HCT116 (cell line): ENCODE measurements around the gene NEK9. TPM values are rescaled to one million over a fixed set of nuclear protein-coding genes. Genes with fewer than 3 reads are reported as not detected.

Experiments used
- ATAC-seq: fragments of 200-7000 bp; cut with Tn5 transposase; 2 replicates; pipeline ENCODE4 v1.9.1; 2020; ENCODE audit warnings: mild to moderate bottlenecking, moderate library complexity
- BruUV-seq: library from RNA; stranded (reverse); fragments of 400-500 nt; replicated peaks from 2 replicates; lab custom pipeline; 2021; lab: Mats Ljungman, UMichigan
- CTCF ChIA-PET: fragments of 300-600 bp; sonication (Branson Sonifier 250); formaldehyde crosslinking; loops from one replicate; lab custom pipeline; 2021; ENCODE audit warnings: antibody characterized with exemption; lab: Charles Lee
- POLR2A ChIA-PET: fragments of 300-600, 350-600 bp; sonication (Branson Sonifier 250); formaldehyde crosslinking; loops from one replicate; lab custom pipeline; 2021; ENCODE audit warnings: antibody characterized with exemption; lab: Charles Lee
- RAD21 ChIA-PET, 2 experiments: fragments of 300-600 bp; sonication (Branson Sonifier 250); formaldehyde crosslinking; loops; one replicate each; lab custom pipeline; 2023; ENCODE audit warnings: low total read pairs in 2 of 2; ENCODE audit not compliant: uncharacterized antibody in 2 of 2, unreplicated experiment in 2 of 2, low non-redundant PET in 1 of 2; lab: Charles Lee
- DNase-seq: peaks from one replicate; pipeline ENCODE4 v3.0.0-alpha.2; 2010; ENCODE audit warnings: low read depth, low spot score
- H2AFZ ChIP-seq: fragments of 200-600 bp; shearing (Covaris generic), sonication (generic); 2 replicates; pipeline ENCODE4 v1.6.1; 2017; ENCODE audit warnings: low read depth, mixed run types, mixed read lengths, antibody characterized with exemption, low read length; ENCODE audit not compliant: poor library complexity, severe bottlenecking
- H3K27ac ChIP-seq: 2 replicates; pipeline ENCODE4 v1.5.1; 2012; ENCODE audit warnings: low read depth, low read length
- H3K27me3 ChIP-seq: fragments of 200-600 bp; sonication (generic); 2 replicates; pipeline ENCODE4 v1.6.1; 2016; ENCODE audit warnings: mixed run types, low read length, mixed read lengths; ENCODE audit not compliant: insufficient read depth
- H3K36me3 ChIP-seq, 2 experiments: fragments of 200-500 bp in 1 of 2; fragments of 200-600 bp in 1 of 2; sonication (Bioruptor generic) in 1 of 2; sonication (generic) in 1 of 2; 2 replicates each; pipeline versions ENCODE4 v1.5.1 to v1.6.1; 2014 to 2016; ENCODE audit warnings: low read length in 2 of 2, inconsistent platforms in 1 of 2, mixed read lengths in 1 of 2, mixed run types in 1 of 2; ENCODE audit not compliant: insufficient read depth in 2 of 2, control insufficient read depth in 1 of 2
- H3K4me1 ChIP-seq, 2 experiments: fragments of 200-600 bp in 1 of 2; sonication (generic) in 1 of 2; 2 replicates each; pipeline versions ENCODE4 v1.5.1 to v1.6.1; 2012 to 2017; ENCODE audit warnings: low read length in 2 of 2, inconsistent platforms in 1 of 2, mild to moderate bottlenecking in 1 of 2, mixed read lengths in 1 of 2, mixed run types in 1 of 2, moderate library complexity in 1 of 2; ENCODE audit not compliant: insufficient read depth in 2 of 2, control insufficient read depth in 1 of 2
- H3K4me2 ChIP-seq: fragments of 200-600 bp; sonication (generic); 2 replicates; pipeline ENCODE4 v1.6.1; 2017; ENCODE audit warnings: mixed run types, low read length, mixed read lengths
- H3K4me3 ChIP-seq, 2 experiments: fragments of 200-600 bp in 1 of 2; sonication (generic) in 1 of 2; replicated peaks in 1 of 2; 2 replicates each; pipeline ENCODE4 v1.5.1; 2011 to 2016; ENCODE audit warnings: low read length in 2 of 2, control low read depth in 1 of 2, low read depth in 1 of 2, mild to moderate bottlenecking in 1 of 2, mixed read lengths in 1 of 2, mixed run types in 1 of 2
- H3K79me2 ChIP-seq: fragments of 200-600 bp; sonication (generic); 2 replicates; pipeline ENCODE4 v1.6.1; 2017; ENCODE audit warnings: mild to moderate bottlenecking, mixed run types, low read length, moderate library complexity, mixed read lengths; ENCODE audit not compliant: insufficient read depth
- H3K9ac ChIP-seq: fragments of 200-600 bp; sonication (generic); 2 replicates; pipeline ENCODE4 v1.6.1; 2016; ENCODE audit warnings: low read length, mixed read lengths
- H3K9me2 ChIP-seq: fragments of 200-600 bp; sonication (generic), shearing (Covaris generic); 2 replicates; pipeline ENCODE4 v1.6.1; 2017; ENCODE audit warnings: mixed run types, mild to moderate bottlenecking, moderate library complexity; ENCODE audit not compliant: insufficient read depth
- H3K9me3 ChIP-seq, 2 experiments: fragments of 200-500 bp in 1 of 2; fragments of 200-600 bp in 1 of 2; sonication (Bioruptor generic) in 1 of 2; sonication (generic) in 1 of 2; 2 replicates each; pipeline ENCODE4 v1.6.1; 2014 to 2017; ENCODE audit warnings: low read length in 2 of 2, mixed read lengths in 2 of 2, inconsistent platforms in 1 of 2, low read depth in 1 of 2, mild to moderate bottlenecking in 1 of 2, mixed run types in 1 of 2, moderate library complexity in 1 of 2; ENCODE audit not compliant: control insufficient read depth in 1 of 2, insufficient read depth in 1 of 2
- H4K20me1 ChIP-seq: fragments of 200-600 bp; sonication (generic), shearing (Covaris generic); 2 replicates; pipeline ENCODE4 v1.6.1; 2017; ENCODE audit warnings: mixed run types, mild to moderate bottlenecking, moderate library complexity; ENCODE audit not compliant: insufficient read depth
- CEBPB ChIP-seq: IDR thresholded peaks from 2 replicates; pipeline ENCODE4 v1.6.1; 2012; ENCODE audit warnings: low read depth
- ELF1 ChIP-seq: IDR thresholded peaks from 2 replicates; pipeline ENCODE4 v1.6.1; 2012; ENCODE audit warnings: low read depth, borderline replicate concordance
- EZH2phosphoT487 ChIP-seq: fragments of 200-600 bp; IDR thresholded peaks from 2 replicates; pipeline ENCODE4 v1.6.1; 2018; ENCODE audit warnings: antibody characterized with exemption, borderline replicate concordance
- MAX ChIP-seq: IDR thresholded peaks from 2 replicates; pipeline ENCODE4 v1.6.1; 2012
- SRF ChIP-seq: IDR thresholded peaks from 2 replicates; pipeline ENCODE4 v1.6.1; 2012; ENCODE audit warnings: low read depth
- TCF7L2 ChIP-seq: IDR thresholded peaks from 2 replicates; pipeline ENCODE4 v1.7.0; 2011; ENCODE audit warnings: borderline replicate concordance, inconsistent platforms; ENCODE audit not compliant: insufficient read depth, insufficient read length; ENCODE audit errors: extremely low read depth
- YY1 ChIP-seq: IDR thresholded peaks from 2 replicates; pipeline ENCODE4 v1.6.1; 2011; ENCODE audit warnings: low read length, low read depth, moderate library complexity, mild to moderate bottlenecking; ENCODE audit not compliant: insufficient replicate concordance; ENCODE audit errors: extremely low read depth
- ZBTB33 ChIP-seq: IDR thresholded peaks from 2 replicates; pipeline ENCODE4 v1.6.1; 2011; ENCODE audit warnings: mild to moderate bottlenecking, low read length, moderate library complexity; ENCODE audit not compliant: insufficient replicate concordance; ENCODE audit errors: extremely low read depth
- ZFX ChIP-seq: fragments of 450-650 bp; IDR thresholded peaks from 2 replicates; pipeline ENCODE4 v1.6.1; 2017
- intact Hi-C: fragments of 100-400 bp; cut with micrococcal nuclease; formaldehyde crosslinking; loops from 2 replicates; pipeline ENCODE4 v1.10.0; 2022
- total RNA-seq: library from RNA; stranded (reverse); gene quantifications from one replicate; pipeline ENCODE4 v1.2.1, GENCODE V29; 2021; ENCODE audit not compliant: unreplicated experiment

The NEK9 gene
- total RNA-seq, 1 experiment from 2014 or later: 64.4 TPM

- intact Hi-C loops: no loop called here
- ChIA-PET RAD21 (interaction anchor here (0.7 kb wide), 2 partner anchors 284 to 415 kb away, joined by 3 to 5 read pairs; partner anchors contain the start of gene FLVCR2 (in 1 of the 2)), POLR2A (no interaction called here), CTCF (interaction anchor here (0.6 kb wide), 1 partner anchor 837 kb away, joined by 3 read pairs; no protein-coding TSS in a partner anchor)
- H3K27me3 ChIP-seq: no peaks in the 10 kb centered on the region
- TF ChIP-seq SRF (no peak), ELF1 (no peak), YY1 (no peak), ZBTB33 (no peak), MAX (no peak), CEBPB (no peak), EZH2phosphoT487 (no peak), TCF7L2 (no peak), ZFX (no peak)
- peaks cover 0 to 4% of the 10 kb centered on the region in 2 experiments; a peak in 2 of 4 replicates for H3K4me1 ChIP-seq
- peaks cover 96% of the 10 kb centered on the region for H3K79me2 ChIP-seq
- no TSS peak for BruUV-seq
- H3K27ac ChIP-seq: no peak overlapping the region
- H2AFZ ChIP-seq: no peak overlapping the region
- no peaks in the 10 kb centered on the region for H3K36me3 ChIP-seq
- no peak overlapping the region for H3K4me3 ChIP-seq
- no peak overlapping the region for H3K9ac ChIP-seq
- H3K9me2 ChIP-seq: no peaks in the 10 kb centered on the region
- ATAC-seq: no peak
- no peak overlapping the region for H3K4me2 ChIP-seq
- no peaks in the 10 kb centered on the region for H3K9me3 ChIP-seq
- H4K20me1 ChIP-seq: no peaks in the 10 kb centered on the region
- DNase-seq: no peak
Observed at GRCh38 chr14:75163677-75164076, 36.8 kb upstream of the NEK9 start.
